ENCODE results near the gene CHD9NB.
"Not testable (repeated sequence)": the region's sequence is repeated elsewhere in the genome, so short reads cannot be mapped to it uniquely, and the experiment has no call there.

Gene CHD9NB

DNA sequence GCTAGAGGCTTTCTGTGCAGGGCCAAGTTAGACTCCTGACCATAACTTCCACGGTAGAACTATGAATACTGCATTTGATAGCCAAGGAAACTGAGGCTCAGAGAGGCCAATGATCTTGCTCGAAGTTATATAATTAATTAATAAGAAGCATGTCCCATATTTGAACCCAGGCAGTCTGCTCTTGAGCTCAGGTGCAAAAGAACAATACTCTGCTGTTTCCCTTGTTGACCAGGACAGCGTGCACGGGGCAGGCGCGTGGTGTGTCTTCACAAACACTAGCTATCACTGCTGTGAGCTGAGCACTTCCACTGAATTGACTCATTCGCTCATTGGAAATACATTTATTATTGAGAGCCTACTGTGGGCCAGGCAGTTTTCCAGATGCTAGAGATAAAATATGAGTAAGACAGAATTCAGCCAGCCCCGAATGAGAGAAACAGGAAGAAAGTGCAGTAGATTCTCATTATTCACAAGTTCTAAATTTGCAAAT is 3.7 kb upstream of the CHD9NB start:
- H3K27ac ChIP-seq (ENCODE audit: low read depth, low read length), result peak overlapping the region; percentile 0; the same call in 1 of the 2 replicates

DNA sequence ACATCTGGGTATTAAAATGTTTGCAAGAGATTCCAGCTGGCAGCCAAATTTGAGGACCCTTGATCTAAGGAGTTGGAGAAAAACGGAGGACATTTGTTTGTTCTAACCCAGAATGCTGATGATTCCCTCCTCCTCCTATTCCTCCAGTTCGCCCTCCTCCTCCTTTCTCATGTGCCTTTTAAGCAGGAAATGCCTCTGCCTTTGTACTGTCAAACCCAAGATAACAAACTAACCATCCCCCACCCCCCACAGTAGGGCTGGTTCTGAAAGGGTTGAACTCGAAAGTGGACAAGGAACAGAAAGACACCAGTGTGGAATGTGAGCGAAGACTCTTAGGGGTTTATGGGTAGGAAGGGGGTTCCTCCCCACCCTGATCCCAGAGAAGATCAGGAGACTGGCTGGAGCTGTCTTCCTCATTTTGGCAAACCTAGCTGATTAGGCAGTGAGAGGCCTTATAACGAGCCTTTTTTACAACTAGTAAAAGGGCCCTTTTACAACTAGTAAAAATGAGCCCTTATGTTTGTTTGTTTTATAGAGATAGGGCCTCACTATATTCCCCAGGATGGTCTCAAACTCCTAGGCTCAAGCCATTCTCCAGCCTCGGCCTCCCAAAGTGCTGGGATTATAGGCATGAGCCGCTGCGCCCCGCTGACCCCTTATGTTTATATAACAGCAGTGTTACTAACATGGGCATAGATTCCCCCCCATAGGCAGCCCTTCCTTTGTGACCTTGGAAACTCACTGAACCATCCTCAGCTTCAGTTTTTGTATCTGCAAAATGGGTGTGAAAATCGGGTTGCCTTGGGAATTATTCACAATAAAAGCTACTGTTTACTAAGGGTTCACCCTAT is 3.1 kb upstream of the CHD9NB start:
- H3K9me3 ChIP-seq (ENCODE audit: control insufficient read depth, insufficient read depth, low read depth, low read length), result no peaks in the 10 kb centered on the region
- H3K27ac ChIP-seq (ENCODE audit: low read depth, low read length), result peak overlapping the region; percentile 88

More for the DNA sequence above, 3.7 kb upstream of the CHD9NB start:
- H3K27me3 ChIP-seq (ENCODE audit: control insufficient read depth, insufficient read depth, low read length), result no peaks in the 10 kb centered on the region
- no peak overlapping the region for H3K9ac ChIP-seq (ENCODE audit: low read length)
- peak overlapping the region; percentile 71; the same call in 1 of the 2 replicates for H3K4me3 ChIP-seq (ENCODE audit: low read depth, low read length)
- H3K9me3 ChIP-seq (ENCODE audit: control insufficient read depth, insufficient read depth, low read depth, low read length), result no peaks in the 10 kb centered on the region
- H3K4me1 ChIP-seq (ENCODE audit: control insufficient read depth, insufficient read depth, low read length), result peaks cover 32% of the 10 kb centered on the region
- no peaks in the 10 kb centered on the region for H3K36me3 ChIP-seq (ENCODE audit: control insufficient read depth, insufficient read depth, low read length)

GRCh38 chr16:53054670-53055485 is 2.2 kb upstream of the CHD9NB start, which contains the start of gene CHD9:
Gene CHD9 (plus strand): TSS chr16:53054991. CDS start chr16:53156090, 101,099 bp downstream.
- H3K27me3 ChIP-seq (ENCODE audit: control insufficient read depth, insufficient read depth, low read length), result no peaks in the 10 kb centered on the region

More for the DNA sequence above, 3.1 kb upstream of the CHD9NB start:
- H3K4me1 ChIP-seq (ENCODE audit: control insufficient read depth, insufficient read depth, low read length), result peaks cover 29% of the 10 kb centered on the region
- peak overlapping the region; percentile 71 for H3K4me3 ChIP-seq (ENCODE audit: low read depth, low read length)
- no peaks in the 10 kb centered on the region for H3K27me3 ChIP-seq (ENCODE audit: control insufficient read depth, insufficient read depth, low read length)
- peak overlapping the region; percentile 92 for H3K9ac ChIP-seq (ENCODE audit: low read length)
- H3K36me3 ChIP-seq (ENCODE audit: control insufficient read depth, insufficient read depth, low read length), result no peaks in the 10 kb centered on the region

GRCh38 chr16:53053967-53054669 is 1.4 kb upstream of the CHD9NB start:
- H3K4me1 ChIP-seq (ENCODE audit: control insufficient read depth, insufficient read depth, low read length), result peaks cover 29% of the 10 kb centered on the region
- peak overlapping the region; percentile 47; the same call in 1 of the 2 replicates for H3K27ac ChIP-seq (ENCODE audit: low read depth, low read length)

More at GRCh38 chr16:53054670-53055485, 2.2 kb upstream of the CHD9NB start, which contains the start of gene CHD9:
- Histone ChIP-seq H3K36me3 (ENCODE audit: control insufficient read depth, insufficient read depth, low read length) (no peaks in the 10 kb centered on the region), H3K9ac (ENCODE audit: low read length) (peak within 1 kb of the TSS; percentile 92), H3K9me3 (ENCODE audit: control insufficient read depth, insufficient read depth, low read depth, low read length) (no peaks in the 10 kb centered on the region), H3K27ac (ENCODE audit: low read depth, low read length) (peak within 1 kb of the TSS; percentile 88), H3K4me3 (ENCODE audit: low read depth, low read length) (peak within 1 kb of the TSS; percentile 71), H3K4me1 (ENCODE audit: control insufficient read depth, insufficient read depth, low read length) (peaks cover 29% of the 10 kb centered on the region)

GRCh38 chr16:53051255-53051654 is 1.4 kb downstream of the CHD9NB start:
- H3K9ac ChIP-seq (ENCODE audit: low read length); H3K4me3 ChIP-seq (ENCODE audit: low read depth, low read length); H3K27ac ChIP-seq (ENCODE audit: low read depth, low read length); H3K27me3 ChIP-seq (ENCODE audit: control insufficient read depth, insufficient read depth, low read length); H3K9me3 ChIP-seq (ENCODE audit: control insufficient read depth, insufficient read depth, low read depth, low read length); H3K36me3 ChIP-seq (ENCODE audit: control insufficient read depth, insufficient read depth, low read length): not testable (repeated sequence)
- H3K4me1 ChIP-seq (ENCODE audit: control insufficient read depth, insufficient read depth, low read length), result peaks cover 15% of the 10 kb centered on the region

More at GRCh38 chr16:53053967-53054669, 1.4 kb upstream of the CHD9NB start:
- Histone ChIP-seq H3K4me3 (ENCODE audit: low read depth, low read length) (peak overlapping the region; percentile 71), H3K36me3 (ENCODE audit: control insufficient read depth, insufficient read depth, low read length) (no peaks in the 10 kb centered on the region), H3K9me3 (ENCODE audit: control insufficient read depth, insufficient read depth, low read depth, low read length) (no peaks in the 10 kb centered on the region), H3K27me3 (ENCODE audit: control insufficient read depth, insufficient read depth, low read length) (no peaks in the 10 kb centered on the region), H3K9ac (ENCODE audit: low read length) (peak overlapping the region; percentile 72)

GRCh38 chr16:53048139-53048915 is 4.4 kb downstream of the CHD9NB start:
- Histone ChIP-seq H3K9ac (ENCODE audit: low read length) (no peak overlapping the region), H3K27me3 (ENCODE audit: control insufficient read depth, insufficient read depth, low read length) (no peaks in the 10 kb centered on the region), H3K27ac (ENCODE audit: low read depth, low read length) (no peak overlapping the region), H3K4me3 (ENCODE audit: low read depth, low read length) (no peak overlapping the region), H3K4me1 (ENCODE audit: control insufficient read depth, insufficient read depth, low read length) (peaks cover 24% of the 10 kb centered on the region), H3K9me3 (ENCODE audit: control insufficient read depth, insufficient read depth, low read depth, low read length) (peaks cover 10% of the 10 kb centered on the region), H3K36me3 (ENCODE audit: control insufficient read depth, insufficient read depth, low read length) (no peaks in the 10 kb centered on the region)

GRCh38 chr16:53047515-53047914 is 5.2 kb downstream of the CHD9NB start:
- H3K9ac ChIP-seq (ENCODE audit: low read length); H3K27ac ChIP-seq (ENCODE audit: low read depth, low read length); H3K36me3 ChIP-seq (ENCODE audit: control insufficient read depth, insufficient read depth, low read length); H3K27me3 ChIP-seq (ENCODE audit: control insufficient read depth, insufficient read depth, low read length); H3K4me3 ChIP-seq (ENCODE audit: low read depth, low read length); H3K9me3 ChIP-seq (ENCODE audit: control insufficient read depth, insufficient read depth, low read depth, low read length): not testable (repeated sequence)
- H3K4me1 ChIP-seq (ENCODE audit: control insufficient read depth, insufficient read depth, low read length), result peaks cover 32% of the 10 kb centered on the region

DNA sequence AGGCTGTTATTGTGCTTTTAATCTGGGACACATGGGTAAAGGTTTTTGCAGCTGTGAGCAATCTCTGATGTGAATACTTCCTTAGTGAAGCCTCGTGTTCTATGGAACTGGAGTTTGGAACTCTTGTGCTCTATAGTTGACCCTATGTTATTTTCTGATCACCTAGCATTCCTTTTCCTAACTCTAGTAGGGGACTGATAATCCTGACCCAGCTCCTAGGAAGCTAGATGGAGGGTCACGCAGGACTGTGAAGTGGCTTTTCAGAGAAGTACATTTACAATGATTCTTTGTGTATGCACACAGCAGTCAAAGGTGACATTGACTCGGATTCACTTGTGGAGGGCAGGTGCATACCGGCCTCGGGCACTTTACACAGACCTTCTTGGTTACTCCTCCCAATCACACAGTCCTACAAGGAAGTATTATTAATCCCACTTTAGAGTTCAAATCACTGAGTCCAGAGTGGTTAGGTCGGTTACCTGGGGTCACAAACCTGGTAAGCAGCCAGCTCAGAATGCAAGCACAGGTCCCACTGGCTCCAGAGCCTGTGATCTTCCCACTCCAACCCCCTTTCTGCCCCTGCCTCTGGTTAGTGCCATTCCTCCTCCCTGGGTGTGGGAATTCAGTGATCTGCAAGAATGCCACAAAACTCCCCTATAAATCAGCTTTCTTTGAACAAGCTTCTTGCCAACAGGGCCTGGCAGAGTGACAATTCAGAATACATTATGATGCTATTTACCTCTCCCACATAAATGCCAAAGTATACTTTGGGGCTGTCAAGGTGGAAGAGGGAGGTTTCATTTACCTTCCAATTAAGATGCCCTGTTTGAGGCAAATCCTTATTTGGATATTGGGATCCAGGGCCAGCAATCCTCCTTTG is 7.1 kb downstream of the CHD9NB start:
- peaks cover 50% of the 10 kb centered on the region for H3K4me1 ChIP-seq (ENCODE audit: control insufficient read depth, insufficient read depth, low read length)
- no peaks in the 10 kb centered on the region for H3K27me3 ChIP-seq (ENCODE audit: control insufficient read depth, insufficient read depth, low read length)
- peaks cover 10% of the 10 kb centered on the region for H3K9me3 ChIP-seq (ENCODE audit: control insufficient read depth, insufficient read depth, low read depth, low read length)
- H3K4me3 ChIP-seq (ENCODE audit: low read depth, low read length), result no peak overlapping the region
- H3K9ac ChIP-seq (ENCODE audit: low read length), result no peak overlapping the region
- H3K27ac ChIP-seq (ENCODE audit: low read depth, low read length), result no peak overlapping the region
- no peaks in the 10 kb centered on the region for H3K36me3 ChIP-seq (ENCODE audit: control insufficient read depth, insufficient read depth, low read length)

DNA sequence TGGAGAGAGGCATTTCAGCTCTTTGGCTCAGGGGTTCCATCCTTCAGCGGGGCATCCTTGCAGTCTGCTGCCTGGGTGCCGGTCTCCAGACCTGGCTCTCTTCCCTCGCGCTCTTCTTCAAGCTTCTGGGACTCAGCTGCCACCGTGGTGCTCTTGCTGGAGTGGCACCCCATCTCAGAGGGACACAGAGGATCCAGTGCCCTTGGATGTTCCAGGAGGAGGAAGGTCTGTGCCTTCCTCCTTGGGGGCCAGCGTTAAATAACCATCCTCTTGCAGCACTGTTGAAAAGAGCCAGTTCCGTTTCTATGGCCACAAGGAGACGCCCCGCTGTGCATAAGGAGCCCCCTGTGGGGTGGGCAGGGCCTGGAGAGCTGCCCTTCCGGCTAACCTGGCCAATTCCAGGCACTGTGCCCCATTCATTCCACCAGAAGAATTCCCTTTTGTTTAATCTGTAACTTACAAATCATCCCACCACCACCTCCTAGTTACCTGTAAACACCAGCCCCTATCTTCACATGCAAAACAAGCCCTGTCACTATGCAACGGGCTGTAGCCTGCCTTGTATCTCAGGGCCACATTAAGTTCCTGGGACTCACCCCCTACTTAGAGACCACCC is 8.6 kb downstream of the CHD9NB start:
- Histone ChIP-seq H3K27ac (ENCODE audit: low read depth, low read length) (peak overlapping the region; percentile 11; the same call in 1 of the 2 replicates), H3K27me3 (ENCODE audit: control insufficient read depth, insufficient read depth, low read length) (no peaks in the 10 kb centered on the region), H3K4me1 (ENCODE audit: control insufficient read depth, insufficient read depth, low read length) (peaks cover 50% of the 10 kb centered on the region), H3K9ac (ENCODE audit: low read length) (peak overlapping the region; percentile 56), H3K9me3 (ENCODE audit: control insufficient read depth, insufficient read depth, low read depth, low read length) (peaks cover 10% of the 10 kb centered on the region), H3K4me3 (ENCODE audit: low read depth, low read length) (peak overlapping the region; percentile 58), H3K36me3 (ENCODE audit: control insufficient read depth, insufficient read depth, low read length) (no peaks in the 10 kb centered on the region)

All from HUES6 (cell line).